IPS-20b (cell line): Measurements from ENCODE around the gene RNF144A.
"Not testable (repeated sequence)": the region's sequence is repeated elsewhere in the genome, so short reads cannot be mapped to it uniquely, and the experiment has no call there.

Source experiments
- H3K27ac ChIP-seq: one replicate; pipeline ENCODE4 v1.5.1; 2013; ENCODE audit warnings: low read length
- H3K27me3 ChIP-seq: 2 replicates; pipeline ENCODE4 v1.6.1; 2013; ENCODE audit warnings: mild to moderate bottlenecking, low read length, inconsistent platforms; ENCODE audit not compliant: insufficient read depth
- H3K36me3 ChIP-seq: 2 replicates; pipeline ENCODE4 v1.6.1; 2013; ENCODE audit warnings: low read depth, mild to moderate bottlenecking, inconsistent platforms, low read length, moderate library complexity; ENCODE audit not compliant: insufficient read depth
- H3K4me1 ChIP-seq: 2 replicates; pipeline ENCODE4 v1.6.1; 2013; ENCODE audit warnings: mild to moderate bottlenecking, control low read depth, inconsistent platforms, low read length, moderate library complexity; ENCODE audit not compliant: insufficient read depth
- H3K4me3 ChIP-seq: 2 replicates; pipeline ENCODE4 v1.5.1; 2013; ENCODE audit warnings: mild to moderate bottlenecking, low read length, inconsistent platforms
- H3K9ac ChIP-seq: 2 replicates; pipeline ENCODE4 v1.6.1; 2013; ENCODE audit warnings: low read depth, mild to moderate bottlenecking, inconsistent platforms, low read length, moderate library complexity
- H3K9me3 ChIP-seq: 2 replicates; pipeline ENCODE4 v1.6.1; 2013; ENCODE audit warnings: mild to moderate bottlenecking, low read depth, low read length, inconsistent platforms; ENCODE audit not compliant: insufficient read depth

The RNF144A gene

GRCh38 chr2:6885551-6885950, 31.7 kb upstream of the RNF144A start:
- Histone ChIP-seq H3K36me3 (no peaks in the 10 kb centered on the region), H3K27ac (no peak overlapping the region), H3K27me3 (no peaks in the 10 kb centered on the region), H3K4me1 (no peaks in the 10 kb centered on the region), H3K9me3 (no peaks in the 10 kb centered on the region), H3K9ac (no peak overlapping the region), H3K4me3 (no peak overlapping the region)

- no peaks in the 10 kb centered on the region for H3K9me3 ChIP-seq
- no peak overlapping the region for H3K27ac ChIP-seq
- H3K36me3 ChIP-seq, result no peaks in the 10 kb centered on the region
- H3K4me3 ChIP-seq, result no peak overlapping the region
- no peaks in the 10 kb centered on the region for H3K27me3 ChIP-seq
- H3K4me1 ChIP-seq, result no peaks in the 10 kb centered on the region
- no peak overlapping the region for H3K9ac ChIP-seq
These were observed 31.2 kb upstream of the RNF144A start for GRCh38 chr2:6885968-6886367.

- H3K27me3 ChIP-seq, result no peaks in the 10 kb centered on the region
These were observed 29.4 kb upstream of the RNF144A start for GRCh38 chr2:6887751-6888192.

GRCh38 chr2:6888724-6889123, 28.5 kb upstream of the RNF144A start:
- Histone ChIP-seq H3K27ac (no peak overlapping the region), H3K9ac (no peak overlapping the region), H3K9me3 (no peaks in the 10 kb centered on the region), H3K36me3 (no peaks in the 10 kb centered on the region), H3K4me3 (no peak overlapping the region), H3K4me1 (no peaks in the 10 kb centered on the region), H3K27me3 (no peaks in the 10 kb centered on the region)

More at GRCh38 chr2:6887751-6888192, 29.4 kb upstream of the RNF144A start:
- Histone ChIP-seq H3K27ac (no peak overlapping the region), H3K36me3 (no peaks in the 10 kb centered on the region), H3K9ac (no peak overlapping the region), H3K4me3 (no peak overlapping the region), H3K4me1 (no peaks in the 10 kb centered on the region), H3K9me3 (no peaks in the 10 kb centered on the region)

GRCh38 chr2:6893876-6894482, 23.2 kb upstream of the RNF144A start:
- Histone ChIP-seq H3K36me3 (no peaks in the 10 kb centered on the region), H3K9ac (no peak overlapping the region), H3K27me3 (no peaks in the 10 kb centered on the region), H3K9me3 (no peaks in the 10 kb centered on the region), H3K4me3 (no peak overlapping the region), H3K27ac (no peak overlapping the region), H3K4me1 (no peaks in the 10 kb centered on the region)

- Histone ChIP-seq H3K27me3 (no peaks in the 10 kb centered on the region), H3K9ac (no peak overlapping the region), H3K4me3 (no peak overlapping the region), H3K4me1 (no peaks in the 10 kb centered on the region), H3K27ac (no peak overlapping the region), H3K36me3 (no peaks in the 10 kb centered on the region), H3K9me3 (no peaks in the 10 kb centered on the region)
These were observed 20.1 kb upstream of the RNF144A start for GRCh38 chr2:6896930-6897759.

- H3K27me3 ChIP-seq, H3K9ac ChIP-seq, H3K36me3 ChIP-seq, H3K27ac ChIP-seq, H3K4me1 ChIP-seq, H3K4me3 ChIP-seq, H3K9me3 ChIP-seq: not testable (repeated sequence)
These were observed 14.6 kb upstream of the RNF144A start for GRCh38 chr2:6902581-6902980.

- no peak overlapping the region for H3K9ac ChIP-seq
- no peaks in the 10 kb centered on the region for H3K9me3 ChIP-seq
- no peak overlapping the region for H3K27ac ChIP-seq
- H3K36me3 ChIP-seq, result no peaks in the 10 kb centered on the region
- H3K4me3 ChIP-seq, result no peak overlapping the region
- no peaks in the 10 kb centered on the region for H3K4me1 ChIP-seq
- H3K27me3 ChIP-seq, result no peaks in the 10 kb centered on the region
These were observed 11.5 kb upstream of the RNF144A start for GRCh38 chr2:6905668-6906067.

GRCh38 chr2:6906165-6906741, 11.0 kb upstream of the RNF144A start:
- no peaks in the 10 kb centered on the region for H3K27me3 ChIP-seq
- H3K9ac ChIP-seq, result no peak overlapping the region
- no peaks in the 10 kb centered on the region for H3K9me3 ChIP-seq
- no peak overlapping the region for H3K4me3 ChIP-seq
- H3K27ac ChIP-seq, result no peak overlapping the region
- no peaks in the 10 kb centered on the region for H3K4me1 ChIP-seq
- H3K36me3 ChIP-seq, result no peaks in the 10 kb centered on the region

GRCh38 chr2:6908291-6908690, 8.9 kb upstream of the RNF144A start:
- no peaks in the 10 kb centered on the region for H3K9me3 ChIP-seq
- no peak overlapping the region for H3K4me3 ChIP-seq
- H3K27me3 ChIP-seq, result no peaks in the 10 kb centered on the region
- H3K36me3 ChIP-seq, result no peaks in the 10 kb centered on the region
- no peaks in the 10 kb centered on the region for H3K4me1 ChIP-seq
- no peak overlapping the region for H3K27ac ChIP-seq
- H3K9ac ChIP-seq, result no peak overlapping the region

GRCh38 chr2:6909431-6910385, 7.5 kb upstream of the RNF144A start:
- Histone ChIP-seq H3K27me3 (no peaks in the 10 kb centered on the region), H3K4me1 (peaks cover under 1% of the 10 kb centered on the region; the same call in 1 of the 2 replicates), H3K9me3 (no peaks in the 10 kb centered on the region), H3K27ac (no peak overlapping the region), H3K36me3 (no peaks in the 10 kb centered on the region), H3K9ac (no peak overlapping the region), H3K4me3 (no peak overlapping the region)
